Measurements from ENCODE around the gene HOTAIR.

The HOTAIR gene

DNA sequence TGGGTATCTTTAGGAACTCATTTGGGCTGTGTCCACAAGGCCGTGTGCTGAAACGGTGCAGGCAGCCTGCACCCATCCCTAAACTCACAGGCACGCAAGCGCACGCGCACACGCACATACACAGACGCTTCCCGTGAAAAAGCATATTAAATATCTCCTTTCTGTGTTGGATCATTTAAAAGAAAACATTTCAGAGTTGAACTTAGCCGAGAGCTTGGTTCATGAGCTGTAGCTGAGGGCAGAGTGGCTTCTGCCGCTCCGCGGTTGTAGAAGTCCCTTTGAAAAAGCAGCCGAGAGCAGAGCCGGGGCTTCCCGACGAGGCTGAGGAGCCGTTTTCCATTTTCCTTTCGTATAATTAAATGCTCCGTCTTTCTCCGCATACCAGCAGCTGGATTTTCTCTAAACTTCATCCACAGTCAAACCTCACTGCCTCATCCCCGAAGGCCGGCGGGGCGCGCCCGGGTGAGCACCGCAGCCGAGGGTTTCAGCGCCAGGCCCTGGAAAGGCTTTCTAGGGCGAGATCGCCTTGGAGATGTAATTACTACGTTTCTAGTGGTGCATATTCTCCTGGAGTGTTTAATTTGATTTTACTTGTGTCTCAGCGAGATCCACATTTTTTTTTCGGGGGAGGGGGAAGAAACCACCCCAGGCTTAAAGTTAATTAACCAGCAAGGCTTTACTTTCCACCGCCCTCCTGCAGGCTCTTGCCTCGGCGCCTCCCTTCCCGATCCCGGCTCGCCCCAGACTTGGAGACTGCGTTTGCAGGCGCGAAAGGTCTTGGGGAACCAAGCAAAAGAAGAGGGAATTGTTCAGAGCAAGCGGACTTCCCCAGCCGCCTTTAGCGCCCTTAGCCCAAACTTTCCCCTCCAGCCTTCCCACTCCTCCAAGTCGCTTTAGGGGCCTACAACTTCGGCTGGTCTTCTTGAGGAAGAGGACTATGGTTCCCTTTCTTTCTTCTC lies 39.1 kb downstream of the HOTAIR start:
- TF ChIP-seq, protein P1, sequence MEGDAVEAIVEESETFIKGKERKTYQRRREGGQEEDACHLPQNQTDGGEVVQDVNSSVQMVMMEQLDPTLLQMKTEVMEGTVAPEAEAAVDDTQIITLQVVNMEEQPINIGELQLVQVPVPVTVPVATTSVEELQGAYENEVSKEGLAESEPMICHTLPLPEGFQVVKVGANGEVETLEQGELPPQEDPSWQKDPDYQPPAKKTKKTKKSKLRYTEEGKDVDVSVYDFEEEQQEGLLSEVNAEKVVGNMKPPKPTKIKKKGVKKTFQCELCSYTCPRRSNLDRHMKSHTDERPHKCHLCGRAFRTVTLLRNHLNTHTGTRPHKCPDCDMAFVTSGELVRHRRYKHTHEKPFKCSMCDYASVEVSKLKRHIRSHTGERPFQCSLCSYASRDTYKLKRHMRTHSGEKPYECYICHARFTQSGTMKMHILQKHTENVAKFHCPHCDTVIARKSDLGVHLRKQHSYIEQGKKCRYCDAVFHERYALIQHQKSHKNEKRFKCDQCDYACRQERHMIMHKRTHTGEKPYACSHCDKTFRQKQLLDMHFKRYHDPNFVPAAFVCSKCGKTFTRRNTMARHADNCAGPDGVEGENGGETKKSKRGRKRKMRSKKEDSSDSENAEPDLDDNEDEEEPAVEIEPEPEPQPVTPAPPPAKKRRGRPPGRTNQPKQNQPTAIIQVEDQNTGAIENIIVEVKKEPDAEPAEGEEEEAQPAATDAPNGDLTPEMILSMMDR (conservative IDR thresholded peaks at IDR 0.05; ENCODE audit: control insufficient read depth, insufficient read depth, low read depth, low read length) = no peak
- DNase-seq (ENCODE audit: low read depth) = no peak
- no peak overlapping the region for H3K4me3 ChIP-seq (ENCODE audit: control insufficient read depth, low read depth, low read length)

DNA sequence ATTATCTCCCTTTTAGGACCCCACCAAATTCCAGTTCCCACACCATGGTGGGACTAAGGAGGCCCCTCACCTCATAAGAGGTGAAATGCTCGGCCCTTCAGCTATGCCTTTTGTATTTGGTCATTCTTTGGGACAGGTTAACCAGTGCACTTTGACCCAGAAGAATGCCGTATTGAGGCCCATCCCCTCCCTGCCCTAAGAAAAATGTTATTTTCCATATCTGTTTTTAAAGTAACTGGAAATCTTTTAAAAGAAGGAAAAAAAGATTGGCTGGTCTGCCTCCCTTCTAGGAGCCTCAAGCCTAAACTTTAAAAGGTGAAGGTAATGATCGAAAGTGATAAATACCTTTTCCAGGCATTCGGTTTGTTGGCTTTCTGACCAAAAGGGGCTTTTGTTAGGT lies 41.8 kb downstream of the HOTAIR start:
- H3K4me3 ChIP-seq (ENCODE audit: control insufficient read depth, low read depth, low read length) = no peak overlapping the region
- DNase-seq (ENCODE audit: low read depth) = no peak
- TF ChIP-seq, protein P1 (conservative IDR thresholded peaks at IDR 0.05; ENCODE audit: control insufficient read depth, insufficient read depth, low read depth, low read length) = no peak

DNA sequence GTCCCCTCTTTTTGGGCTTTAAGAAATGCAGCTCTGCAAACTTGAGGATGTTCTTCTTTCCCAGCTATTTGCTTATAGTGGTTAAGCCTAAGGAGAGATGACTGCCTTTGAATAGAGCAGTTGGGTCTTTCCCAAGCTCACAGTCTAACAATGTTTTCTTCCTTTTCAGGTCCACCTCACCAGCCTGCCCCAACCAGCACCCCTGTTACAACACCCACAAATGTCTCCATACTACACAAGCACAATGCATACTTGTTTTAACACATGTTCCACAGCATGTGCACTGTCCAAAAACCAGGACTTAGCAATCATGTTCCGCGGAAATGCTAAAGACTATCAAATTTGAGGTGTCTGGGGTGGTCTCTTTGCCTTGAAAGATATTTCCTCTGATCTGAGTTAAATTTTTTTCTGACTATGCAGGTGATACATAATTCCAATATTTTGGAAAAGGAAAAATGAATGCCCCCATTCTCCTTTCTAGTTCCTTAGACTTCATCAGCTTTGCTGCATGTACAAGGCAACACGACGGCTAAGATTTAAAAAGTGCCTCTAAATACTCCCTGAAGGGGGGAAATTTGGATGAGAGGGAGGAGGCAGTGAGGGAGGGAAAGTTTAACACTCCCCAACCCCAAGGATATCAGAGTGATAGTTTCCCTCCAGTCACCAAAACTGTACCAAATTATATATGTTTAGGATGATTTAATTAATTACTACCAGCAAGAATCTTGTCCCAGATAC lies 42.7 kb downstream of the HOTAIR start:
- H3K4me3 ChIP-seq (ENCODE audit: control insufficient read depth, low read depth, low read length) = no peak overlapping the region
- DNase-seq (ENCODE audit: low read depth) = no peak
- TF ChIP-seq, protein P1 (conservative IDR thresholded peaks at IDR 0.05; ENCODE audit: control insufficient read depth, insufficient read depth, low read depth, low read length) = no peak

DNA sequence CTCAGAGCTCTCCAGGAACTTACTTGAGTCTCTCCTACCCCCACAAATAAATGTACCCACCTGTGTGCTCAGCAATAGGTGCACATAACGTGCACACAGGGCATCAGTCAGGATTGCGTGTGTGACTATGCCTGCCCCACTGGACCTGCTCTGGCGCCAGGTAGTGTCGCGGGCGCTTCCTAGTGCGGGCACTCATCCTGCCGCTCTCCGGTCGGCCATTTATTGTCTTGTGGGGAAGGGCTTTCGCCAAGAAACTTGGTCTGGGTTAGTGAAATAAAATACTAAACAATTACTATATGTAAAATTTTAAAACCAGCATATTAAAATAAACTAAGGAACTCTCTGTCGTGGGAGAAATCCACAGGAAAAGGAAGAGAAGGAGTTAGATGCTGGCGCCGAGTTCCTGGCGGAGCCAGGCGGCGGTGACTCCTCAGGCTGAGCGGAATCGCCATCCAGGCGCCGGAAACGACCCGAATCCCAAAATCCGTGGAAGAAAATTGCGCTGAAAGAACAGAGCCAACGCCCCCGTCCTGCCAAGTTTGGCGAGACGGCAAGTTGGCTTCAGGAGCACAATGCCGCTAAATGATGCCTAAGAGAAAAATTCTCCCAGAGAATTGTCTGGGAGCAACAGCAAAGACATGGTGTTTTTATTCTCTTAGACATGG lies 44.0 kb downstream of the HOTAIR start:
- H3K4me3 ChIP-seq (ENCODE audit: control insufficient read depth, low read depth, low read length) = no peak overlapping the region
- DNase-seq (ENCODE audit: low read depth) = no peak
- TF ChIP-seq, protein P1 (conservative IDR thresholded peaks at IDR 0.05; ENCODE audit: control insufficient read depth, insufficient read depth, low read depth, low read length) = no peak

DNA sequence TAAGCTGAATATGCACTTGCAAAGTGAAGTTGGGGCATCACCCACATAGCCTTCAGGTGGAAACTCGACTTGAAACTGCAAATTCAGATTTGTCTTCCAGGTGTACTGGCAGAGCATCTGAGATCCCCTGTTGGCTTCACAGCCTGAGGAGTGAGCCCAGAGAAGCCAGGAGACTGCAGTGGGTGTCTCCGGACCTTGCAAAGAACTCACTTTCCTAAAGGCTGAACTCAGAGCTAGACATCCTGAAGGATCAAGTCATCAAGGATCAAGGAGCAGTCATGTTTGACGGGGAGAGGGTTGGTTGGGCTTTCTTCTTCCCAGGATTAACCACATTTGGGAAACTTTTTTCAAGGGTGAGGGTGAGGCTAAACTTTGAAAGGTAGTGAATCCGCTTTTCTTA lies 45.2 kb downstream of the HOTAIR start:
- DNase-seq (ENCODE audit: low read depth) = no peak
- TF ChIP-seq, protein P1 (conservative IDR thresholded peaks at IDR 0.05; ENCODE audit: control insufficient read depth, insufficient read depth, low read depth, low read length) = no peak
- no peak overlapping the region for H3K4me3 ChIP-seq (ENCODE audit: control insufficient read depth, low read depth, low read length)

DNA sequence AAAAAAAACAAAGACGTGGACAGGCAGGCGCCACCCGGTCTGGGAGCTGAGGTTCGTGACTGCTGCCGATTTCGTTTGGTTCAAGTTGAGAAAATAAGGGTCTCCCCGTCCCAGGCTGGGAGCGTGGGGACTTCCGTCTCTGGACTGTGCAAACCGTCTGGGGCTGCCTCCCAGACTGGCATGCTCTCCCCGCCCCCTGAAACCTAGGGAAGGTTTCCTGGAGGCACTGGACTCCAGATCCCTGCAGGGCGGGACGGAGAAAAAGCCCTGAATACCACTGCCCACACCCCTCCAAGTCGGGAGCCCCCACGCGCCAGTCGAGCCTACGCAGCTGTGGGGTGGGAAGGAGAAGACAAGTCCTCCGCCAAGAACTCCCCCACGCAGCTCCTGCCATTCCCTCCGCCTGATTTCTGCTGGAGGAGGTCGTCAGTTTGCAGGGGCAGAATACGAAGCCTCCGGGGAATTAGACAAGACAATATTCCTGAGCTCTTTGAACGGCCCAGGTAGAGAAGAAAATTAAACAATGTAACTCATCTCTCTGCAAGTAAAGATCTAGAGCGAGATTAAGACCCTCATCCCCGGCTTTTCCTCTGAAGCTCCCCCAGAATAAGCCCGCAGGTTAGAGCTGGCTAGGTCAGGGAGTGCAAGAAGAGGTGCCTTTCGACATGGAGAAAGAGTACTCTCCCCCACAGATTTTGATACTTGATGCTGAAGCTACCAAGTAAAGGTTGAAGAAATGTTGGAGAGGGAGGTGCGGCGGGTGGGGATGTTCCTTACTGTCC lies 46.5 kb downstream of the HOTAIR start:
- H3K4me3 ChIP-seq (ENCODE audit: control insufficient read depth, low read depth, low read length) = no peak overlapping the region
- no peak for DNase-seq (ENCODE audit: low read depth)
- TF ChIP-seq, protein P1 (conservative IDR thresholded peaks at IDR 0.05; ENCODE audit: control insufficient read depth, insufficient read depth, low read depth, low read length) = no peak
